GM18858 (cell line): ENCODE results near the gene PRKAR2B.
"Not testable (repeated sequence)": the region's sequence is repeated elsewhere in the genome, so short reads cannot be mapped to it uniquely, and the experiment has no call there.

Experiments
- ATAC-seq: cut with Tn5 transposase; IDR thresholded peaks from one replicate; pipeline ENCODE4 v1.9.1; 2021; ENCODE audit not compliant: unreplicated experiment

Gene PRKAR2B

GRCh38 chr7:107152011-107152410 lies 107.5 kb downstream of the PRKAR2B start:
- no peak for ATAC-seq

DNA sequence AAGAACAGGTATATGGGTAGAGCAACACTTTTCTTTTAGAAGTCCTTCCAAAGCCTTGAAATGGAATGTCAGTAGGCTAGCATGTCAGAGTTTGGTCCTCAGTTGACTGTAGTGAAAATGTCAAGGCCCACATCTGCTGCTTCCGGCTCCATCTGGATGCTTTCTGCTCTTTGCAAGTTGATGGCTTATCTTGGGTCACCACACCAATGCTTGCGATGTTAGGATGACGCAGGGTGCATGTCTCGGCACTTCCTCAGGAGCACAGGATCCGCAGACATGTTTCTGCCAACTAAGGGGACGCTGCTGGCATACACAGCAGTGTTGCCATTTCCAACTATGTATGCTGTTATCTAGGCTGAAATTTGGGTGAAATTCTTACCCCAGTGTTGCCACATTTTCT lies 110.3 kb downstream of the PRKAR2B start:
- no peak for ATAC-seq

DNA sequence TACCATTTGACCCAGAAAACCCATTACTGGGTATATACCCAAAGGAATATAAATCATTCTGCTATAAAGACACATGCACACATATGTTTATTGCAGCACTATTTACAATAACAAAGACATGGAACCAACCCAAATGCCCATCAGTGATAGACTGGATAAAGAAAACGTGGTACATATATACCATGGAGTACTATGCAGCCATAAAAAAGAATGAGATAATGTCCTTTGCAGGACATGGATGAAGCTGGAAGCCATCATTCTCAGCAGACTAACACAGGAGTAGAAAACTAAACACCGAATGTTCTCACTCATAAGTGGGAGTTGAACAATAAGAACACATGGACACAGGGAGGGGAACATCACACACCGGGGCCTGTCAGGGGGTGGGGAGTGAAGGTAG lies 111.2 kb downstream of the PRKAR2B start:
- not testable (repeated sequence) for ATAC-seq

GRCh38 chr7:107157091-107157490 lies 112.6 kb downstream of the PRKAR2B start:
- no peak for ATAC-seq

- ATAC-seq: no peak
Observed at GRCh38 chr7:107158028-107158427, 113.5 kb downstream of the PRKAR2B start.

- no peak for ATAC-seq
Observed at GRCh38 chr7:107160389-107160788, 115.9 kb downstream of the PRKAR2B start.

GRCh38 chr7:107161415-107161814 lies 116.9 kb downstream of the PRKAR2B start:
- ATAC-seq: no peak

DNA sequence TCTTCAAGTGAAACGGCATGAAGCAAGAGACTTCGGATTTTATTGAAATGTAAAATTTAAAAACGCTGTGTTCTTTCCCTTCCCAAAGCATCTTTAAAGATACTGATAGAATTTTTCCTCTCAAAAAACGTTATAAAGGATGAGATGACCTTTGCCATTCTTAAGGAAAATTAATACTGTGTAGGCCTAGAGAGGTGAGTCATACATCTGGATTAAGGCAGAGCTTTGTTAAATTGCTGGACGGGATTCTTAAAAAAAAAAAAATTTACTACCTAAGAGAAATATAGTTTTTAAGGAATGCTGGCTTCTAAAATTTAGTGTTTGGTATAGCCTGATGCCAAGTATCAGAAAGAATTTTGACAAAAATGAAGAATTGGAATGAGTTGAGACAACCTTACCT lies 118.0 kb downstream of the PRKAR2B start:
- ATAC-seq: no peak

DNA sequence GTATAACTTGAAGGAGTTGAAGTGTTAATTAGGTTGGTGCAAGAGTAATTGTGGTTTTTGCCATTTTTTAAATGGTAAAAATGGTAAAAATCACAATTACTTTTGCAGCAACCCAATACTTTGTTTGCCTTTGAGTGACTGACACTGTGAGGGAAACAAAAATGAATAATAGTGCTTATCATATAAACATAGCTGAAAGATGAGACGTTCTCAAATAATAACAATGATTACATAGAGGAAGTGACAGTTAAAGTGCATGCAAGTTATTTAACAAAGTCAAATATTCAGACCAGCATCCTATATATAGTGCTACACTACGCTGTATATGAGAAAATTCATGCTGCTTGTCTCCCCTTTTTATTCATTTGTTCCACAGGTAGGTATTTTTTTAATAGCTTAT lies 119.6 kb downstream of the PRKAR2B start:
- ATAC-seq: no peak

GRCh38 chr7:107165341-107165740 lies 120.8 kb downstream of the PRKAR2B start:
- no peak for ATAC-seq

DNA sequence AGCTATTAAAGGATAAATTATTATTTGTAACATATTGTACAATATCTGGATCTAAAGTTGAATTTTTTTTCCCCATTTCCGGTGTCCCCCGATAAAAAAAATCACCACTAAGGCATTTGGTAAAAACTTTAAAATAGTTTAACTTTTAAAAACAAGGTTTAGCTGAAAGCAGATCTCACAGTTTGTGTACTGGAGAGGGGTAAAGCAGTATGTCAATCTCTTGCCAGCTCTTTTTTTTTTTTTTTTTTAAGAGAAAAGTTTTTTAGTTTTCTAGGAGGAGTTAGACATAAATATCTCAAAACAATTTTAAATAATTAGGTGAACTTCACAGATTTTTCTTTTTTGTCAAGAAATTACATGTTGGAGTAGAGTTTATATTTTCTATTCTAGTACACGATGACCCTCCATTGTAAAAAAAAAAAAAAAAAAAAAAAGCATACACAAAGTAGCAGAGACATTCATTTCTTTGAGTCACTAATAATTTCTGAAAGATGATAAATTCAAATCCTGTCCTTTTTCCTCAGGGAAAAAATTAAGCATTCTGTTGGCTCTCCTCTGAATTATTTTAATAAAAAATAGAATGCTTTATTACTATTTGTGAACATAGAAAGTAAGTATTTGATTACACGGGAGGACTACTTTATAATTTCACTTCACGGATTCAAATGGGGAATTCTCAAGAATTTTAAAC lies 122.4 kb downstream of the PRKAR2B start:
- no peak for ATAC-seq

GRCh38 chr7:107167483-107168232 lies 123.2 kb downstream of the PRKAR2B start:
- no peak for ATAC-seq

GRCh38 chr7:107168233-107169119 lies 124.0 kb downstream of the PRKAR2B start, which contains the start of gene HBP1:
Gene HBP1 (plus strand): TSS chr7:107169003. CDS start chr7:107179894, 10,891 bp downstream.
- ATAC-seq: peak; percentile 85

DNA sequence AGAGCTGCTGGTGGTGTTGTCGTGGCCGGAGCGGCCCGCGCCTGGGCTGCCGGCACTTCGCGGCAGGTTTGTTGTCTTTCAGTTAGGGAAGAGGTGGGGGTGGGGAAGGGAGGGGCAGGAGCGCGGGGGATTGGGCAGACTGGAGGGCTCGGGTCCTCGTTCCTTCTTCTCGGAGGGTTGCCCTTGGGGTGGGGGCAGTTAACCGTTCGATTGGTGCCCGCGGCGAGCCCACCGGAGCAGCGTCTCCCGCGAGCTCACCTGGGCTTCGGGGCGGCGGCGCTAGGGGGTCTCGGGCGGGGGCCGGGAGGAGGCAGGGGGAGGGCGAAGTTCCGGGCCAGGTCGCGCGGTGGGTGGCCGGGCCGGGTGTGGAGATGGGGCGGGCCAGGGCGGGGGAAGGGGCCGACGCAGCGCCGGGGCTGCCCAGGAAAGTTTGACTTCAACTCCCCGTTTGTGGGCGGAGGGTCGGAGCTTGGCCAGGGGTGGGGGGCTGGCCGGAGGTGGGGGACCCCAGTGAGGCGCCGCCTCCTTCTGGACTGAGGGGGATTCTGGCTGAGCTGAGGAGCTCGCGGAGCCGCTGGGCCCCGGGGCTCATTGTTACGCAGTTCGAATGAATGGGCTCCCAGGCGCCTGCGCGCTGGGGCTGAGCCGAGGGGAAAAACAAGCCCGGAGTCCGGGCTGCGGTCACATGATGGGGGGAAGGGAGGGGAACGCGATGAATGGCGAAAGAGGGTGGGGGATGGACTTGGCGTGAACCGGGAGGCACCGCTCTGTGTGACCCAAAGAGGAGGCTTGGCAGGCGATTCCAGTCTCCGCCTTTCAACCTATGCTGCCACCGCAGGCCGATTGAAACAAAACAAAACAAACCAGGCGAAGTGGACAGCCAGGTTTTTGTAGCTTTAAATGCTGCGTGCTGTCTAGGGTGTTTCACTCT lies 124.9 kb downstream of the PRKAR2B start:
- ATAC-seq: peak; percentile 12

GRCh38 chr7:107170051-107170915 lies 125.8 kb downstream of the PRKAR2B start:
- ATAC-seq: no peak

DNA sequence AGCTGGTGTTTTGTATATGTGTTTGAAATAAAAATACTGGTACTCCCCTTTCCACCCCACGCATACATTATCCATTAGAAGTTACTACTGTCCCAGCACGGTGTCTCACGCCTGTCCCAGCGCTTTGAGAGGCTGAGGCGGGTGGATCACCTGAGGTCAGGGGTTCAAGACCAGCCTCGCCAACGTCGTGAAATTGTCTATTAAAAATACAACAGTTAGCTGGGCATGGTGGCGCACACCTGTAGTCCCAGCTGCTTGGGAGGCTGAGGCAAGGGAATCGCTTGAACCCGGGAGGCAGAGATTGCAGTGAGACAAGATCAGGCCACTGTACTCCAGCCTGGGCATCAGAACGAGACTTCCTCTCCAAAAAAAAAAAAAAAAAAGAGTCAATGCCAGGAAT lies 127.0 kb downstream of the PRKAR2B start:
- no peak for ATAC-seq

DNA sequence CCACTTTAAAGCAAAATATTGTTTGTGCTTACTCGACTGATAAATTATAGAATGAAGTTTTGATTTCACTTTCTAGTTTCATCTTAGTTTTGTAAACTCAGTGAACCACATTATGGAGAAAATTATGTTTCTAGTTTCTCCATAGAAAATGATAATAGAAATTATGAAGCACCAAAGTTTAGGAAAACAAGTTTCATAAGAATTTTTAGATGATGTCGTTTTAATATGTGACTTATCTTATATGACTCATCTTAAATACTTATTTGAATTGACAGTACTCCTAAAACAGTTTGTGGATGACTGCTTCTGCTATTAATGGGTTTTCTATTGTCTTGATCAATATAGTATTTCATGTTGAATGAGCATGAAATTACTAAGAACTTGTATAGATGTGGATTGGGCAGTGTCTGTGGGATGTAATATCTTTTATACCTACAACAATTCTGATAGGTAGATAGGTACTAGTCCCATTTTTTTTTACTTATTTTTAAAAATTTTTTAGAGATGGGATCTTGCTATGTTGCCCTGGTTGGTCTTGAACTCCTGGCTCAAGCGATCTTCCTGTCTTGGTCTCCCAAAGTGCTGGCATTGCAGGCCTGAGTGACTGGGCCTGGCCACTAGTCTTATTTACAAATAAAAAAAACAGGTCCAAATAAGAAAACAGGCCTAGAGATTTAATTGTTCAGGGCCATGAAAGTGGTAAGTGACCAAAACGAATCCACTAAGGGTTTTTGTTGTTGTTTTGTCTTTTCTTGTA lies 127.9 kb downstream of the PRKAR2B start:
- no peak for ATAC-seq

- no peak for ATAC-seq
Observed at GRCh38 chr7:107173191-107173590, 128.7 kb downstream of the PRKAR2B start.
